MM.1S (cell line): ENCODE data around the gene CDCP2.
A peak's percentile ranks its signal among the peaks of the same experiment; 100 is the strongest.

Experiments used
- DNase-seq: peaks from one replicate; pipeline ENCODE4 v3.0.0-alpha.2; 2015
- H2AFZ ChIP-seq: fragments of 300-600 bp; sonication (generic); 2 replicates; pipeline ENCODE4 v1.6.0; 2016; ENCODE audit warnings: antibody characterized with exemption, low read length
- H3F3A ChIP-seq: fragments of 300-600 bp; sonication (generic); 2 replicates; pipeline ENCODE4 v1.6.1; 2016; ENCODE audit warnings: mild to moderate bottlenecking, antibody characterized with exemption, low read length, moderate library complexity, mixed read lengths; ENCODE audit not compliant: insufficient read depth
- H3K27ac ChIP-seq: fragments of 300-600 bp; sonication (generic); 2 replicates; pipeline ENCODE4 v1.5.1; 2016; ENCODE audit warnings: mild to moderate bottlenecking, low read length
- H3K27me3 ChIP-seq: fragments of 300-600 bp; sonication (generic); replicated peaks from 2 replicates; pipeline ENCODE4 v1.6.0; 2016; ENCODE audit warnings: low read length; ENCODE audit not compliant: insufficient read depth
- H3K36me3 ChIP-seq: fragments of 300-600 bp; sonication (generic); replicated peaks from 2 replicates; pipeline ENCODE4 v1.6.1; 2016; ENCODE audit warnings: mild to moderate bottlenecking, low read length, mixed read lengths; ENCODE audit not compliant: insufficient read depth
- H3K4me1 ChIP-seq: fragments of 300-600 bp; sonication (generic); 2 replicates; pipeline ENCODE4 v1.6.1; 2016; ENCODE audit warnings: low read length, mixed read lengths
- H3K4me2 ChIP-seq: fragments of 300-600 bp; sonication (generic); 2 replicates; pipeline ENCODE4 v1.6.0; 2016; ENCODE audit warnings: low read depth, low read length
- H3K4me3 ChIP-seq: fragments of 300-600 bp; sonication (generic); 2 replicates; pipeline ENCODE4 v1.5.1; 2016; ENCODE audit warnings: low read length, mixed read lengths
- H3K79me2 ChIP-seq: fragments of 300-600 bp; sonication (generic); 2 replicates; pipeline ENCODE4 v1.6.1; 2016; ENCODE audit warnings: mixed run types, low read length, mixed read lengths
- H3K9ac ChIP-seq: fragments of 300-600 bp; sonication (generic); 2 replicates; pipeline ENCODE4 v1.6.1; 2016; ENCODE audit warnings: low read length, mixed read lengths
- H3K9me2 ChIP-seq: fragments of 300-600 bp; sonication (generic); replicated peaks from 2 replicates; pipeline ENCODE4 v1.6.1; 2016; ENCODE audit warnings: mild to moderate bottlenecking, low read length, mixed read lengths; ENCODE audit not compliant: insufficient read depth
- H3K9me3 ChIP-seq: fragments of 300-600 bp; sonication (generic); replicated peaks from 2 replicates; pipeline ENCODE4 v1.6.1; 2016; ENCODE audit warnings: mild to moderate bottlenecking, low read length, mixed read lengths; ENCODE audit not compliant: insufficient read depth
- H4K20me1 ChIP-seq: fragments of 300-600 bp; sonication (generic); 2 replicates; pipeline ENCODE4 v1.6.1; 2016; ENCODE audit warnings: mild to moderate bottlenecking, low read length, moderate library complexity, mixed read lengths; ENCODE audit not compliant: insufficient read depth
- CTCF ChIP-seq: fragments of 300-600 bp; sonication (generic); IDR thresholded peaks from 2 replicates; pipeline ENCODE4 v1.5.1; 2016; ENCODE audit warnings: antibody characterized with exemption, low read length, mixed read lengths
- EZH2 ChIP-seq: fragments of 300-600 bp; sonication (generic); optimal IDR thresholded peaks from 2 replicates; pipeline ENCODE3; 2017; ENCODE audit warnings: low read depth, mild to moderate bottlenecking, antibody characterized with exemption, low read length, mixed read lengths
- EZH2phosphoT487 ChIP-seq: fragments of 300-600 bp; sonication (generic); IDR thresholded peaks from 2 replicates; pipeline ENCODE4 v1.6.1; 2018; ENCODE audit warnings: antibody characterized with exemption, low read length

The CDCP2 gene

GRCh38 chr1:54152696-54153095 lies at the start of gene CDCP2:
TSS of gene CDCP2 (minus strand) at chr1:54153000. CDS start at chr1:54152922, 78 bp downstream.
- TF ChIP-seq CTCF (no peak), EZH2 (no peak), EZH2phosphoT487 (no peak)
- no peaks in the 10 kb centered on the region for H3K4me1 ChIP-seq
- no peaks in the 10 kb centered on the region for H3K9me2 ChIP-seq
- no peaks in the 10 kb centered on the region for H3K36me3 ChIP-seq
- H3K9ac ChIP-seq, result no peak within 1 kb of the TSS
- no peaks in the 10 kb centered on the region for H4K20me1 ChIP-seq
- no peak within 1 kb of the TSS for H2AFZ ChIP-seq
- no peaks in the 10 kb centered on the region for H3K9me3 ChIP-seq
- H3K27me3 ChIP-seq, result no peaks in the 10 kb centered on the region
- H3K4me3 ChIP-seq, result no peak within 1 kb of the TSS
- no peak within 1 kb of the TSS for H3K4me2 ChIP-seq
- DNase-seq, result no peak
- H3K27ac ChIP-seq, result no peak within 1 kb of the TSS
- no peaks in the 10 kb centered on the region for H3F3A ChIP-seq
- no peaks in the 10 kb centered on the region for H3K79me2 ChIP-seq

- H2AFZ ChIP-seq, result peak overlapping the region; percentile 88
- no peak for TF ChIP-seq CTCF
- no peak for TF ChIP-seq EZH2phosphoT487
- TF ChIP-seq EZH2, result no peak
- H3F3A ChIP-seq, result no peaks in the 10 kb centered on the region
- H3K9ac ChIP-seq, result peak overlapping the region; percentile 97
- H3K4me3 ChIP-seq, result peak overlapping the region; percentile 97
- H4K20me1 ChIP-seq, result no peaks in the 10 kb centered on the region
- H3K27me3 ChIP-seq, result no peaks in the 10 kb centered on the region
- peak overlapping the region; percentile 49; the same call in 1 of the 2 replicates for H3K27ac ChIP-seq
- no peaks in the 10 kb centered on the region for H3K9me2 ChIP-seq
- H3K36me3 ChIP-seq, result 0 out of 2 replicates have a peak, but pooled peaks cover 2% of the 10 kb centered on the region
- H3K4me1 ChIP-seq, result peaks cover 15% of the 10 kb centered on the region
- H3K9me3 ChIP-seq, result no peaks in the 10 kb centered on the region
- H3K4me2 ChIP-seq, result peak overlapping the region; percentile 79
- peaks cover 62% of the 10 kb centered on the region for H3K79me2 ChIP-seq
- peak; percentile 18 for DNase-seq
Observed at GRCh38 chr1:54200519-54200997, 47.8 kb upstream of the CDCP2 start.

- H3K27ac ChIP-seq, result peak within 1 kb of the TSS; percentile 49; the same call in 1 of the 2 replicates
- H3K4me1 ChIP-seq, result peaks cover 15% of the 10 kb centered on the region
- H3K27me3 ChIP-seq, result no peaks in the 10 kb centered on the region
- 0 out of 2 replicates have a peak, but pooled peaks cover 2% of the 10 kb centered on the region for H3K36me3 ChIP-seq
- TF ChIP-seq EZH2phosphoT487 (no peak), CTCF (no peak), EZH2 (no peak)
- H3K4me3 ChIP-seq, result peak within 1 kb of the TSS; percentile 97
- no peaks in the 10 kb centered on the region for H3F3A ChIP-seq
- peak; percentile 98 for DNase-seq
- H3K9me3 ChIP-seq, result no peaks in the 10 kb centered on the region
- peak within 1 kb of the TSS; percentile 84 for H3K4me2 ChIP-seq
- peak within 1 kb of the TSS; percentile 88 for H2AFZ ChIP-seq
- H3K9ac ChIP-seq, result peak within 1 kb of the TSS; percentile 97
- H3K9me2 ChIP-seq, result no peaks in the 10 kb centered on the region
- H3K79me2 ChIP-seq, result peaks cover 61% of the 10 kb centered on the region
- no peaks in the 10 kb centered on the region for H4K20me1 ChIP-seq
Observed at GRCh38 chr1:54199765-54200518, 47.1 kb upstream of the CDCP2 start, which contains the start of the genes CYB5RL and MRPL37. TSS of gene CYB5RL (minus strand) at chr1:54200030. CDS start at chr1:54195616, 4,414 bp downstream. TSS of gene MRPL37 (plus strand) at chr1:54200167. CDS start at chr1:54200244, 77 bp downstream.
